ENCODE measurements around the gene ALPI. TPM values are rescaled to one million over a fixed set of nuclear protein-coding genes. Genes with fewer than 3 reads are reported as not detected.

The ALPI gene
- total RNA-seq, 1 experiment from 2014 or later, result not detected

DNA sequence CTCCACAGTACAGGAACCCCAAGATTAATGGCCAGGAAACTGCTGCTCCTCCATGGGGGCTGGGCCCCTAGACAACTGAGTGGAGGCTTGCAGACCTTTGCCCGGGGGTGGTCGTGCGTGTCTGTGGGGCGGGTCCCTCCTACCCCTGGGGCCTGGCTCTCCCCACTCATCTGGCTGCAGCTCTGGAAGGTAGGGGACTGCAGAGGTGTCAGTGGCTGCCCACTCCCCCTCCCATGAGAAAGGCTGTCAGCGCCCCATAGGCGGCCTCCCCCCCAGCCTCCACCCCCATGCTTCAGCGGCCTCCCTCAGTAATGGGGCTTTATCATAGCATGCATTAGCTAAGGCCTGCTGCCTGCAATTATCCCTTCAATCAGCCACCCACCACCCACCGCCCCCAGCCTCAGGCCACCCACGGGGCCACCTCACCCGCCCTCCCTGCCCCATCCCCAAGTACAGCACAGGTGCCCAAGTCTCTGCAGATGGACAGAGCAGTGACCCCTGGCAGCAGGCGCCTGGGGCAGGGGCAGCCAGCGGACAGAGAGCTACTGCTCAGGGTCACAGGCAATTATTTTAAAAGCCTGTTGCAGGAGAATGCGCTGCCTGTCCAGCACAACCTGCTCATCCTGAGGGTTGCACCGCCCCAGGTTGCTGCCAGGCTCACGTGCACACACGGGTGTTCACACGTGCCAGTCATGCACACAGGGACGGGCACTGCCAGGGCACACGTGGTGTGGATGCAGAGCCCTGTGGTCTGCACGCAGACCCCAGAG is 40.7 kb downstream of the ALPI start:
- Histone ChIP-seq H3K4me2 (no peak overlapping the region), H4K20me1 (ENCODE audit: insufficient read depth) (no peaks in the 10 kb centered on the region), H3F3A (ENCODE audit: insufficient read depth, low read depth) (no peaks in the 10 kb centered on the region), H3K9me3 (ENCODE audit: insufficient read depth, low read depth) (no peaks in the 10 kb centered on the region), H3K79me2 (ENCODE audit: low read depth) (no peaks in the 10 kb centered on the region), H3K4me3 (no peak overlapping the region), H3K4me1 (replicated peaks; ENCODE audit: insufficient read depth) (no peaks in the 10 kb centered on the region), H3K27me3 (ENCODE audit: insufficient read depth, low read depth) (peaks cover 26% of the 10 kb centered on the region), H3K36me3 (ENCODE audit: low read depth) (no peaks in the 10 kb centered on the region), H2AFZ (no peak overlapping the region), H3K27ac (no peak overlapping the region), H3K9me2 (ENCODE audit: insufficient read depth) (no peaks in the 10 kb centered on the region)
- ChIA-PET CTCF (no interaction called here), POLR2A (ENCODE audit: unreplicated experiment) (no interaction called here)
- TF ChIP-seq, protein P1, sequence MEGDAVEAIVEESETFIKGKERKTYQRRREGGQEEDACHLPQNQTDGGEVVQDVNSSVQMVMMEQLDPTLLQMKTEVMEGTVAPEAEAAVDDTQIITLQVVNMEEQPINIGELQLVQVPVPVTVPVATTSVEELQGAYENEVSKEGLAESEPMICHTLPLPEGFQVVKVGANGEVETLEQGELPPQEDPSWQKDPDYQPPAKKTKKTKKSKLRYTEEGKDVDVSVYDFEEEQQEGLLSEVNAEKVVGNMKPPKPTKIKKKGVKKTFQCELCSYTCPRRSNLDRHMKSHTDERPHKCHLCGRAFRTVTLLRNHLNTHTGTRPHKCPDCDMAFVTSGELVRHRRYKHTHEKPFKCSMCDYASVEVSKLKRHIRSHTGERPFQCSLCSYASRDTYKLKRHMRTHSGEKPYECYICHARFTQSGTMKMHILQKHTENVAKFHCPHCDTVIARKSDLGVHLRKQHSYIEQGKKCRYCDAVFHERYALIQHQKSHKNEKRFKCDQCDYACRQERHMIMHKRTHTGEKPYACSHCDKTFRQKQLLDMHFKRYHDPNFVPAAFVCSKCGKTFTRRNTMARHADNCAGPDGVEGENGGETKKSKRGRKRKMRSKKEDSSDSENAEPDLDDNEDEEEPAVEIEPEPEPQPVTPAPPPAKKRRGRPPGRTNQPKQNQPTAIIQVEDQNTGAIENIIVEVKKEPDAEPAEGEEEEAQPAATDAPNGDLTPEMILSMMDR (conservative IDR thresholded peaks at IDR 0.05), result no peak
- TF ChIP-seq EZH2 (IDR thresholded peaks at IDR 0.05; ENCODE audit: low read depth), result no peak
- intact Hi-C loops (cut with micrococcal nuclease; ENCODE audit: unreplicated experiment), result no loop called here
- BruUV-seq (replicated peaks), result no TSS peak
- DNase-seq, result no peak

DNA sequence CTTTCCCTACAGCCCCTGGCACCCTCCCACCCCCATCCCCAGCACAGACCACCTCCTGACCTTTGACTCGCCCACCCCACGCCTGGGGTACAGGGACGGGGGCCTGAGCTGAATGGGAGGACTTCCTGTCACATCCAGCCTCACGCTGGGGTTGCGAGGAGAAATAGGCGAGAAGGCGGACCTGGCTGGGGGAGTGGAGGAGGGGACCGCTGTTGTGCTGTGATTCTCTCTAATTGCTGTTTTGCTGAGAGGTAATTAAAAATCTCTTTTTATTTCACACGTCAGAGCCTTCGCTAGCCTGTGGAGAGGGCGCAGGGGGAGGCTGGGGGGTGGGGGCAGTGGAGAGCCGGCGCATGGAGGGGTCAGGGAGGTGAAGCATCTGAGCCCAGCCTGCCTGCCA is 41.4 kb downstream of the ALPI start:
- POLR2A ChIA-PET (ENCODE audit: unreplicated experiment), result no interaction called here
- Histone ChIP-seq H3K4me2 (no peak overlapping the region), H3K9me3 (ENCODE audit: insufficient read depth, low read depth) (no peaks in the 10 kb centered on the region), H3K36me3 (ENCODE audit: low read depth) (no peaks in the 10 kb centered on the region), H3K27ac (no peak overlapping the region), H3K4me1 (replicated peaks; ENCODE audit: insufficient read depth) (no peaks in the 10 kb centered on the region), H3K9me2 (ENCODE audit: insufficient read depth) (no peaks in the 10 kb centered on the region), H3K4me3 (no peak overlapping the region), H4K20me1 (ENCODE audit: insufficient read depth) (no peaks in the 10 kb centered on the region), H3K79me2 (ENCODE audit: low read depth) (no peaks in the 10 kb centered on the region), H2AFZ (no peak overlapping the region), H3F3A (ENCODE audit: insufficient read depth, low read depth) (no peaks in the 10 kb centered on the region), H3K27me3 (ENCODE audit: insufficient read depth, low read depth) (peaks cover 27% of the 10 kb centered on the region)
- DNase-seq, result no peak
- CTCF ChIA-PET, result interaction anchor here (0.6 kb wide), 1 partner anchor 597 kb away, joined by 3 read pairs; no protein-coding TSS in a partner anchor
- no TSS peak for BruUV-seq (replicated peaks)
- TF ChIP-seq EZH2 (IDR thresholded peaks at IDR 0.05; ENCODE audit: low read depth), result no peak
- TF ChIP-seq, protein P1 (conservative IDR thresholded peaks at IDR 0.05), result no peak
- intact Hi-C loops (cut with micrococcal nuclease; ENCODE audit: unreplicated experiment), result no loop called here

- no TSS peak for BruUV-seq (replicated peaks)
- ChIA-PET POLR2A (ENCODE audit: unreplicated experiment) (interaction anchor here (0.6 kb wide), 1 partner anchor 32 kb away, joined by 6 read pairs; no protein-coding TSS in a partner anchor), CTCF (no interaction called here)
- Histone ChIP-seq H3K27ac (no peak overlapping the region), H3K4me3 (no peak overlapping the region), H3K27me3 (ENCODE audit: insufficient read depth, low read depth) (peaks cover 35% of the 10 kb centered on the region), H3K9me2 (ENCODE audit: insufficient read depth) (no peaks in the 10 kb centered on the region), H3K79me2 (ENCODE audit: low read depth) (no peaks in the 10 kb centered on the region), H3K36me3 (ENCODE audit: low read depth) (no peaks in the 10 kb centered on the region), H3K4me2 (no peak overlapping the region), H2AFZ (no peak overlapping the region), H3K4me1 (replicated peaks; ENCODE audit: insufficient read depth) (no peaks in the 10 kb centered on the region), H4K20me1 (ENCODE audit: insufficient read depth) (no peaks in the 10 kb centered on the region), H3F3A (ENCODE audit: insufficient read depth, low read depth) (no peaks in the 10 kb centered on the region), H3K9me3 (ENCODE audit: insufficient read depth, low read depth) (no peaks in the 10 kb centered on the region)
- TF ChIP-seq, protein P1 (conservative IDR thresholded peaks at IDR 0.05), result no peak
- no peak for TF ChIP-seq EZH2 (IDR thresholded peaks at IDR 0.05; ENCODE audit: low read depth)
- intact Hi-C loops (cut with micrococcal nuclease; ENCODE audit: unreplicated experiment), result no loop called here
- DNase-seq, result no peak
Measured at GRCh38 chr2:232498452-232498851, 42.5 kb downstream of the ALPI start.

Measured in PC-9 (cell line).